HEK293 (cell line): ENCODE data around the gene INPP5A.

Experiments
- CTCF ChIP-seq: fragments of 450-650 bp; formaldehyde crosslinking; IDR thresholded peaks from 2 replicates; pipeline ENCODE4 v1.5.1; 2016; ENCODE audit warnings: missing biosample characterization, missing genetic modification characterization
- YY1 ChIP-seq: fragments of 450-650 bp; formaldehyde crosslinking; IDR thresholded peaks from 2 replicates; pipeline ENCODE4 v1.5.1; 2018; ENCODE audit warnings: missing biosample characterization, missing genetic modification characterization
- ZNF121 ChIP-seq: fragments of 450-650 bp; formaldehyde crosslinking; IDR thresholded peaks from 2 replicates; pipeline ENCODE4 v1.5.1; 2016; ENCODE audit warnings: missing biosample characterization, missing genetic modification characterization
- ZNF138 ChIP-seq: fragments of 450-650 bp; formaldehyde crosslinking; IDR thresholded peaks from 2 replicates; pipeline ENCODE4 v1.5.1; 2016; ENCODE audit warnings: missing biosample characterization, missing genetic modification characterization, borderline replicate concordance
- ZNF311 ChIP-seq: fragments of 450-650 bp; formaldehyde crosslinking; IDR thresholded peaks from 2 replicates; pipeline ENCODE4 v1.5.1; 2017; ENCODE audit warnings: missing biosample characterization, missing genetic modification characterization, borderline replicate concordance
- ZNF404 ChIP-seq: fragments of 450-650 bp; formaldehyde crosslinking; IDR thresholded peaks from 2 replicates; pipeline ENCODE4 v1.5.1; 2017; ENCODE audit warnings: missing biosample characterization, missing genetic modification characterization
- ZNF548 ChIP-seq: fragments of 450-650 bp; formaldehyde crosslinking; IDR thresholded peaks from 2 replicates; pipeline ENCODE4 v1.5.1; 2016; ENCODE audit warnings: missing biosample characterization, missing genetic modification characterization
- ZNF555 ChIP-seq: fragments of 450-650 bp; formaldehyde crosslinking; conservative IDR thresholded peaks from 2 replicates; pipeline ENCODE4 v1.5.1; 2017; ENCODE audit warnings: missing biosample characterization, mild to moderate bottlenecking, missing genetic modification characterization, inconsistent platforms
- ZNF677 ChIP-seq: fragments of 450-650 bp; IDR thresholded peaks from 2 replicates; pipeline ENCODE4 v1.5.0; 2018; ENCODE audit warnings: missing biosample characterization, mild to moderate bottlenecking, missing genetic modification characterization, moderate library complexity
- ZNF701 ChIP-seq: fragments of 450-650 bp; formaldehyde crosslinking; IDR thresholded peaks from 2 replicates; pipeline ENCODE4 v1.5.1; 2016; ENCODE audit warnings: missing biosample characterization, missing genetic modification characterization
- TF ChIP-seq, protein P1 (sequence below): fragments of 450-650 bp; formaldehyde crosslinking; IDR thresholded peaks from 2 replicates; pipeline ENCODE4 v1.5.1; 2016; ENCODE audit warnings: missing biosample characterization, missing genetic modification characterization
- TF ChIP-seq, protein P2 (sequence below): fragments of 450-650 bp; formaldehyde crosslinking; IDR thresholded peaks from 2 replicates; pipeline ENCODE4 v1.5.1; 2016; ENCODE audit warnings: missing biosample characterization, missing genetic modification characterization

- TF ChIP-seq ZNF138 (no peak), ZNF555 (no peak), ZNF121 (tag by site-specific recombination) (no peak), CTCF (tag by site-specific recombination) (no peak), ZNF548 (no peak), ZNF404 (tag by site-specific recombination) (no peak), ZNF311 (tag by site-specific recombination) (no peak), ZNF701 (tag by site-specific recombination) (no peak), ZNF677 (tag by site-specific recombination) (no peak), YY1 (tag by site-specific recombination) (no peak)
- TF ChIP-seq, protein P1, sequence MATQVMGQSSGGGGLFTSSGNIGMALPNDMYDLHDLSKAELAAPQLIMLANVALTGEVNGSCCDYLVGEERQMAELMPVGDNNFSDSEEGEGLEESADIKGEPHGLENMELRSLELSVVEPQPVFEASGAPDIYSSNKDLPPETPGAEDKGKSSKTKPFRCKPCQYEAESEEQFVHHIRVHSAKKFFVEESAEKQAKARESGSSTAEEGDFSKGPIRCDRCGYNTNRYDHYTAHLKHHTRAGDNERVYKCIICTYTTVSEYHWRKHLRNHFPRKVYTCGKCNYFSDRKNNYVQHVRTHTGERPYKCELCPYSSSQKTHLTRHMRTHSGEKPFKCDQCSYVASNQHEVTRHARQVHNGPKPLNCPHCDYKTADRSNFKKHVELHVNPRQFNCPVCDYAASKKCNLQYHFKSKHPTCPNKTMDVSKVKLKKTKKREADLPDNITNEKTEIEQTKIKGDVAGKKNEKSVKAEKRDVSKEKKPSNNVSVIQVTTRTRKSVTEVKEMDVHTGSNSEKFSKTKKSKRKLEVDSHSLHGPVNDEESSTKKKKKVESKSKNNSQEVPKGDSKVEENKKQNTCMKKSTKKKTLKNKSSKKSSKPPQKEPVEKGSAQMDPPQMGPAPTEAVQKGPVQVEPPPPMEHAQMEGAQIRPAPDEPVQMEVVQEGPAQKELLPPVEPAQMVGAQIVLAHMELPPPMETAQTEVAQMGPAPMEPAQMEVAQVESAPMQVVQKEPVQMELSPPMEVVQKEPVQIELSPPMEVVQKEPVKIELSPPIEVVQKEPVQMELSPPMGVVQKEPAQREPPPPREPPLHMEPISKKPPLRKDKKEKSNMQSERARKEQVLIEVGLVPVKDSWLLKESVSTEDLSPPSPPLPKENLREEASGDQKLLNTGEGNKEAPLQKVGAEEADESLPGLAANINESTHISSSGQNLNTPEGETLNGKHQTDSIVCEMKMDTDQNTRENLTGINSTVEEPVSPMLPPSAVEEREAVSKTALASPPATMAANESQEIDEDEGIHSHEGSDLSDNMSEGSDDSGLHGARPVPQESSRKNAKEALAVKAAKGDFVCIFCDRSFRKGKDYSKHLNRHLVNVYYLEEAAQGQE = no peak
- TF ChIP-seq, protein P2, sequence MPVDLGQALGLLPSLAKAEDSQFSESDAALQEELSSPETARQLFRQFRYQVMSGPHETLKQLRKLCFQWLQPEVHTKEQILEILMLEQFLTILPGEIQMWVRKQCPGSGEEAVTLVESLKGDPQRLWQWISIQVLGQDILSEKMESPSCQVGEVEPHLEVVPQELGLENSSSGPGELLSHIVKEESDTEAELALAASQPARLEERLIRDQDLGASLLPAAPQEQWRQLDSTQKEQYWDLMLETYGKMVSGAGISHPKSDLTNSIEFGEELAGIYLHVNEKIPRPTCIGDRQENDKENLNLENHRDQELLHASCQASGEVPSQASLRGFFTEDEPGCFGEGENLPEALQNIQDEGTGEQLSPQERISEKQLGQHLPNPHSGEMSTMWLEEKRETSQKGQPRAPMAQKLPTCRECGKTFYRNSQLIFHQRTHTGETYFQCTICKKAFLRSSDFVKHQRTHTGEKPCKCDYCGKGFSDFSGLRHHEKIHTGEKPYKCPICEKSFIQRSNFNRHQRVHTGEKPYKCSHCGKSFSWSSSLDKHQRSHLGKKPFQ (tag by site-specific recombination) = no peak
These were observed 162.0 kb downstream of the INPP5A start for GRCh38 chr10:132699411-132700155.
